H1 (cell line): Measurements from ENCODE around the gene DES. TPM values are rescaled to one million over a fixed set of nuclear protein-coding genes. Genes with fewer than 3 reads are reported as not detected.

Experiments
- CTCF ChIA-PET: fragments of 300-600 bp; sonication (Branson Sonifier 250); formaldehyde crosslinking; loops from one replicate; lab custom pipeline; 2021; ENCODE audit not compliant: partially characterized antibody; lab: Charles Lee
- POLR2A ChIA-PET: fragments of 300-600 bp; sonication (Branson Sonifier 250); formaldehyde crosslinking; loops from one replicate; lab custom pipeline; 2021; ENCODE audit warnings: inconsistent platforms; ENCODE audit not compliant: partially characterized antibody; lab: Charles Lee
- DNase-seq, 2 experiments: peaks; one replicate each; pipeline versions ENCODE4 v3.0.0 to v3.0.0-alpha.2; 2010 to 2022; ENCODE audit warnings: low spot score in 2 of 2, low read depth in 1 of 2, mixed read lengths in 1 of 2
- FAIRE-seq: peaks from 2 replicates; lab custom pipeline; 2011; peaks lifted over from hg19 to GRCh38; lab: Jason Lieb, UNC
- H2AFZ ChIP-seq: 2 replicates; pipeline ENCODE4 v1.8.1; 2012; ENCODE audit warnings: low read length, inconsistent platforms
- H2AK5ac ChIP-seq: 2 replicates; pipeline ENCODE4 v1.6.1; 2013; ENCODE audit warnings: low read depth, low read length
- H2BK120ac ChIP-seq: replicated peaks from 2 replicates; pipeline ENCODE3; 2013; ENCODE audit warnings: low read depth, low read length, inconsistent platforms
- H2BK12ac ChIP-seq: 2 replicates; pipeline ENCODE4 v1.6.1; 2013; ENCODE audit warnings: low read depth, low read length
- H2BK15ac ChIP-seq: 2 replicates; pipeline ENCODE4 v1.6.1; 2013; ENCODE audit warnings: low read length
- H2BK20ac ChIP-seq: 2 replicates; pipeline ENCODE4 v1.6.1; 2013; ENCODE audit warnings: low read length
- H2BK5ac ChIP-seq: 2 replicates; pipeline ENCODE4 v1.6.1; 2013; ENCODE audit warnings: low read depth, low read length
- H3K14ac ChIP-seq: 2 replicates; pipeline ENCODE4 v1.6.1; 2013; ENCODE audit warnings: inconsistent platforms; ENCODE audit not compliant: insufficient read length
- H3K18ac ChIP-seq: 2 replicates; pipeline ENCODE4 v1.6.1; 2013; ENCODE audit warnings: low read length; ENCODE audit errors: extremely low read depth
- H3K23ac ChIP-seq: 2 replicates; pipeline ENCODE4 v1.6.1; 2013; ENCODE audit warnings: inconsistent platforms; ENCODE audit not compliant: insufficient read length
- H3K23me2 ChIP-seq: 2 replicates; pipeline ENCODE4 v1.6.1; 2013; ENCODE audit warnings: low read depth, low read length
- H3K27ac ChIP-seq: 2 replicates; pipeline ENCODE4 v1.6.1; 2011; ENCODE audit warnings: low read depth, low read length, inconsistent platforms
- H3K27me3 ChIP-seq, 4 experiments: replicated peaks in 1 of 4; 1 replicate in 1 of 4; 2 replicates in 3 of 4; pipeline versions ENCODE4 v1.6.1 to v1.8.1; 2011 to 2013; ENCODE audit warnings: low read length in 3 of 4, mild to moderate bottlenecking in 3 of 4, inconsistent platforms in 2 of 4, mixed read lengths in 2 of 4, moderate library complexity in 1 of 4; ENCODE audit not compliant: control insufficient read depth in 3 of 4, insufficient read depth in 3 of 4; ENCODE audit errors: extremely low read depth in 1 of 4
- H3K36me3 ChIP-seq, 4 experiments: 2 replicates each; pipeline versions ENCODE4 v1.6.1 to v1.8.1; 2011 to 2013; ENCODE audit warnings: mild to moderate bottlenecking in 4 of 4, low read length in 3 of 4, moderate library complexity in 2 of 4, control low read depth in 1 of 4, inconsistent platforms in 1 of 4; ENCODE audit not compliant: insufficient read depth in 4 of 4, control insufficient read depth in 2 of 4
- H3K4ac ChIP-seq: replicated peaks from 2 replicates; pipeline ENCODE3; 2013; ENCODE audit warnings: low read length, low read depth, mixed read lengths, inconsistent platforms; ENCODE audit not compliant: insufficient read length
- H3K4me1 ChIP-seq, 4 experiments: replicated peaks in 1 of 4; 1 replicate in 1 of 4; 2 replicates in 3 of 4; pipeline versions ENCODE4 v1.6.1 to v1.8.1; 2011 to 2013; ENCODE audit warnings: low read length in 3 of 4, inconsistent platforms in 2 of 4, mixed read lengths in 1 of 4; ENCODE audit not compliant: insufficient read depth in 4 of 4, control insufficient read depth in 3 of 4
- H3K4me2 ChIP-seq, 2 experiments: 2 replicates each; pipeline versions ENCODE4 v1.6.1 to v1.8.1; 2011 to 2013; ENCODE audit warnings: low read depth in 2 of 2, low read length in 2 of 2, control low read depth in 1 of 2, inconsistent platforms in 1 of 2, mild to moderate bottlenecking in 1 of 2; ENCODE audit not compliant: insufficient read depth in 1 of 2
- H3K4me3 ChIP-seq, 4 experiments: fragments of 200-600, 300-600 bp in 1 of 4; sonication (generic), shearing (Covaris generic), sonication (Bioruptor Twin) in 1 of 4; 2 replicates each; pipeline versions ENCODE4 v1.5.1 to v1.8.1; 2011 to 2016; ENCODE audit warnings: low read length in 4 of 4, low read depth in 3 of 4, control low read depth in 2 of 4, inconsistent platforms in 2 of 4, mild to moderate bottlenecking in 2 of 4, mixed read lengths in 1 of 4, moderate library complexity in 1 of 4; ENCODE audit not compliant: insufficient read depth in 2 of 4; ENCODE audit errors: extremely low read depth in 1 of 4
- H3K56ac ChIP-seq: replicated peaks from 2 replicates; pipeline ENCODE3; 2013; ENCODE audit warnings: low read depth, mild to moderate bottlenecking, mixed read lengths, low read length, inconsistent platforms; ENCODE audit not compliant: insufficient read length
- H3K79me1 ChIP-seq: 2 replicates; pipeline ENCODE4 v1.6.1; 2013; ENCODE audit warnings: low read depth, low read length, control low read depth
- H3K79me2 ChIP-seq, 2 experiments: 2 replicates each; pipeline versions ENCODE4 v1.6.1 to v1.8.1; 2012 to 2013; ENCODE audit warnings: low read length in 2 of 2, mild to moderate bottlenecking in 2 of 2, inconsistent platforms in 1 of 2; ENCODE audit not compliant: insufficient read depth in 2 of 2, control insufficient read depth in 1 of 2
- H3K9ac ChIP-seq, 4 experiments: replicated peaks in 1 of 4; 1 replicate in 1 of 4; 2 replicates in 3 of 4; pipeline versions ENCODE4 v1.6.1 to v1.8.1; 2011 to 2013; ENCODE audit warnings: low read depth in 3 of 4, low read length in 3 of 4, control low read depth in 2 of 4, mild to moderate bottlenecking in 2 of 4, moderate library complexity in 2 of 4, inconsistent platforms in 1 of 4; ENCODE audit errors: extremely low read depth in 1 of 4
- H3K9me3 ChIP-seq, 2 experiments: 2 replicates each; pipeline versions ENCODE4 v1.6.1 to v1.8.1; 2012 to 2013; ENCODE audit warnings: mild to moderate bottlenecking in 2 of 2, moderate library complexity in 2 of 2, control low read depth in 1 of 2, inconsistent platforms in 1 of 2, low read depth in 1 of 2, low read length in 1 of 2, mixed read lengths in 1 of 2; ENCODE audit not compliant: insufficient read depth in 2 of 2
- H4K20me1 ChIP-seq, 2 experiments: replicated peaks in 1 of 2; 2 replicates each; pipeline versions ENCODE3 to v1.8.1; 2011 to 2013; ENCODE audit warnings: inconsistent platforms in 2 of 2, low read length in 2 of 2, mild to moderate bottlenecking in 1 of 2; ENCODE audit not compliant: insufficient read depth in 2 of 2, control insufficient read depth in 1 of 2
- H4K5ac ChIP-seq: 2 replicates; pipeline ENCODE4 v1.6.1; 2013; ENCODE audit warnings: low read length, low read depth, mixed read lengths, inconsistent platforms; ENCODE audit not compliant: insufficient read length
- H4K8ac ChIP-seq: 2 replicates; pipeline ENCODE4 v1.8.0; 2013; ENCODE audit warnings: mild to moderate bottlenecking, moderate library complexity, low read length, inconsistent platforms; ENCODE audit not compliant: insufficient read depth; ENCODE audit errors: extremely low read depth
- H4K91ac ChIP-seq: replicated peaks from 2 replicates; pipeline ENCODE3; 2013; ENCODE audit warnings: low read length, mixed read lengths, inconsistent platforms; ENCODE audit not compliant: insufficient read length
- BRCA1 ChIP-seq: IDR thresholded peaks from 2 replicates; pipeline ENCODE4 v1.6.1; 2012; ENCODE audit warnings: low read depth, low read length, improper control_type of control experiment
- CBX8 ChIP-seq: fragments of 300-800, 300-1000 bp; sonication (generic); IDR thresholded peaks from 2 replicates; pipeline ENCODE4 v1.7.1; 2016; ENCODE audit warnings: low read depth, low read length, borderline replicate concordance
- EZH2 ChIP-seq: fragments of 200-600 bp; sonication (generic); IDR thresholded peaks from 2 replicates; pipeline ENCODE4 v1.7.1; 2012; ENCODE audit warnings: low read depth, mild to moderate bottlenecking, moderate library complexity, low read length, inconsistent platforms; ENCODE audit not compliant: severe bottlenecking
- FOSL1 ChIP-seq: IDR thresholded peaks from 2 replicates; pipeline ENCODE4 v1.6.1; 2011; ENCODE audit warnings: mild to moderate bottlenecking, low read depth, low read length, moderate library complexity; ENCODE audit not compliant: insufficient read depth
- JUN ChIP-seq: IDR thresholded peaks from 2 replicates; pipeline ENCODE4 v1.6.1; 2011; ENCODE audit warnings: low read depth, mild to moderate bottlenecking, improper control_type of control experiment, low read length
- NRF1 ChIP-seq: IDR thresholded peaks from 2 replicates; pipeline ENCODE4 v1.6.1; 2011; ENCODE audit warnings: mild to moderate bottlenecking, low read depth, low read length, improper control_type of control experiment
- PHF8 ChIP-seq: fragments of 200-600 bp; sonication (generic); conservative IDR thresholded peaks from 2 replicates; pipeline ENCODE4 v1.7.1; 2012; ENCODE audit warnings: low read depth, mild to moderate bottlenecking, inconsistent platforms, low read length, moderate library complexity
- RAD21 ChIP-seq, 2 experiments: IDR thresholded peaks in 1 of 2; conservative IDR thresholded peaks in 1 of 2; 2 replicates each; pipeline ENCODE4 v1.6.1; 2011; ENCODE audit warnings: low read depth in 2 of 2, low read length in 2 of 2, improper control_type of control experiment in 1 of 2, inconsistent platforms in 1 of 2, mild to moderate bottlenecking in 1 of 2, moderate library complexity in 1 of 2
- SAP30 ChIP-seq: fragments of 300-600 bp; sonication (generic); IDR thresholded peaks from 2 replicates; pipeline ENCODE4 v1.7.1; 2012; ENCODE audit warnings: low read length, moderate library complexity, mild to moderate bottlenecking, inconsistent platforms; ENCODE audit not compliant: insufficient read depth, insufficient replicate concordance
- TCF12 ChIP-seq: IDR thresholded peaks from 2 replicates; pipeline ENCODE4 v1.6.1; 2011; ENCODE audit warnings: low read depth, mild to moderate bottlenecking, low read length
- WGBS, 2 experiments: shearing (Covaris generic) in 1 of 2; methylation state at CpG; one replicate each; pipeline versions ENCODE4 v1.1.6 to v1.1.7; 2013 to 2015; ENCODE audit warnings: low lambda C conversion rate in 2 of 2, mixed read lengths in 2 of 2, inconsistent platforms in 1 of 2, low coverage in 1 of 2, missing lambda C conversion rate in 1 of 2; ENCODE audit not compliant: insufficient replicate concordance in 2 of 2, insufficient coverage in 1 of 2, insufficient read length in 1 of 2; ENCODE audit errors: extremely low coverage in 1 of 2, missing lambda C conversion rate in 1 of 2; 5-methylcytosine and 5-hydroxymethylcytosine counted together
- polyA plus RNA-seq, 7 experiments: library from polyadenylated mRNA; depleted of rRNA in 3 of 7; stranded (reverse) in 5 of 7; unstranded in 2 of 7; fragments of >200 nt in 5 of 7; fragments of 200-250 nt in 2 of 7; gene quantifications; 1 replicate in 5 of 7; 2 replicates in 1 of 7; 4 replicates in 1 of 7; pipeline versions ENCODE4 v1.2.1 to v1.2.3, GENCODE V29; 2011 to 2013; ENCODE audit warnings: missing spikeins in 2 of 7, mixed read lengths in 2 of 7
- total RNA-seq: library from RNA; stranded (reverse); fragmentation: NEBNext Ultra II Directional; extraction: Animal tissue kit (Norgen Biotek cat#: 25700); gene quantifications from 2 replicates; pipeline ENCODE4 v1.2.1, GENCODE V29; 2021

The DES gene
- total and polyA plus RNA-seq, 2 of the 8 experiments (the other 6 are each of a cell fraction or from before 2014, with no cell fraction given): 1.8 to 4.3 TPM

GRCh38 chr2:219446101-219446504 is 27.9 kb downstream of the DES start:
- DNase-seq (no peak), FAIRE-seq (no peak)
- ChIA-PET POLR2A (interaction anchor here (0.9 to 2.3 kb wide), 9 partner anchors 10 to 72 kb away, joined by 3 to 13 read pairs (median 5); no protein-coding TSS in a partner anchor), CTCF (interaction anchor here (7.5 to 113.1 kb wide), 3 partner anchors 12 to 43 kb away, joined by 72 to 7248 read pairs (median 7248); partner anchors contain the start of genes ASIC4, CHPF, DES and GMPPA)
- H2BK12ac ChIP-seq: no peak overlapping the region
- H3K36me3 ChIP-seq: no peaks in the 10 kb centered on the region
- no peak overlapping the region for H2AK5ac ChIP-seq
- H3K9me3 ChIP-seq: no peaks in the 10 kb centered on the region
- H3K18ac ChIP-seq: no peak overlapping the region
- no peak overlapping the region for H2BK20ac ChIP-seq
- no peak overlapping the region for H3K14ac ChIP-seq
- peaks cover 2 to 16% of the 10 kb centered on the region in 2 experiments for H4K20me1 ChIP-seq
- H3K23ac ChIP-seq: no peak overlapping the region
- H4K91ac ChIP-seq: peak overlapping the region; percentile 6
- peaks cover 0 to 29% (median 14%) of the 10 kb centered on the region in 4 experiments; a peak in 6 of 7 replicates for H3K4me1 ChIP-seq
- H2BK5ac ChIP-seq: no peak overlapping the region
- no peak overlapping the region for H4K5ac ChIP-seq
- no peak overlapping the region for H3K9ac ChIP-seq
- 46% methylated on average over 5 of the region's 6 CpGs; no CpG with 5 or more reads in 1 of the 2 experiments for WGBS, 2 experiments
- H3K56ac ChIP-seq: no peak overlapping the region
- no peak overlapping the region for H3K4ac ChIP-seq
- H2AFZ ChIP-seq: no peak overlapping the region
- H3K79me1 ChIP-seq: no peaks in the 10 kb centered on the region
- H2BK120ac ChIP-seq: no peak overlapping the region
- no peak overlapping the region for H3K4me2 ChIP-seq
- peaks cover 6 to 35% (median 28%) of the 10 kb centered on the region in 4 experiments for H3K27me3 ChIP-seq
- H2BK15ac ChIP-seq: no peak overlapping the region
- no peak overlapping the region for H3K4me3 ChIP-seq
- no peaks in the 10 kb centered on the region for H3K79me2 ChIP-seq
- peaks cover 11% of the 10 kb centered on the region; the same call in 1 of the 2 replicates for H3K23me2 ChIP-seq
- H3K27ac ChIP-seq: no peak overlapping the region
- no peak overlapping the region for H4K8ac ChIP-seq
- no peak for TF ChIP-seq CBX8
- TF ChIP-seq EZH2: no peak
- TF ChIP-seq BRCA1: no peak
- TF ChIP-seq JUN: no peak
- no peak for TF ChIP-seq FOSL1
- TF ChIP-seq SAP30: no peak
- TF ChIP-seq NRF1: no peak
- no peak for TF ChIP-seq PHF8
- TF ChIP-seq RAD21 (IDR thresholded peaks at IDR 0.05 in 1 of 2, conservative IDR thresholded peaks at IDR 0.05 in 1 of 2; ENCODE audit: low read depth in 2 of 2, low read length in 2 of 2): no peak
- no peak for TF ChIP-seq TCF12
